ENCODE results near the gene PABPN1. TPM values are rescaled to one million over a fixed set of nuclear protein-coding genes. Genes with fewer than 3 reads are reported as not detected.

Gene PABPN1
- total and polyA plus RNA-seq, 2 of the 13 experiments (the other 11 are each of a cell fraction or from before 2014, with no cell fraction given), result 233 to 524 TPM

DNA sequence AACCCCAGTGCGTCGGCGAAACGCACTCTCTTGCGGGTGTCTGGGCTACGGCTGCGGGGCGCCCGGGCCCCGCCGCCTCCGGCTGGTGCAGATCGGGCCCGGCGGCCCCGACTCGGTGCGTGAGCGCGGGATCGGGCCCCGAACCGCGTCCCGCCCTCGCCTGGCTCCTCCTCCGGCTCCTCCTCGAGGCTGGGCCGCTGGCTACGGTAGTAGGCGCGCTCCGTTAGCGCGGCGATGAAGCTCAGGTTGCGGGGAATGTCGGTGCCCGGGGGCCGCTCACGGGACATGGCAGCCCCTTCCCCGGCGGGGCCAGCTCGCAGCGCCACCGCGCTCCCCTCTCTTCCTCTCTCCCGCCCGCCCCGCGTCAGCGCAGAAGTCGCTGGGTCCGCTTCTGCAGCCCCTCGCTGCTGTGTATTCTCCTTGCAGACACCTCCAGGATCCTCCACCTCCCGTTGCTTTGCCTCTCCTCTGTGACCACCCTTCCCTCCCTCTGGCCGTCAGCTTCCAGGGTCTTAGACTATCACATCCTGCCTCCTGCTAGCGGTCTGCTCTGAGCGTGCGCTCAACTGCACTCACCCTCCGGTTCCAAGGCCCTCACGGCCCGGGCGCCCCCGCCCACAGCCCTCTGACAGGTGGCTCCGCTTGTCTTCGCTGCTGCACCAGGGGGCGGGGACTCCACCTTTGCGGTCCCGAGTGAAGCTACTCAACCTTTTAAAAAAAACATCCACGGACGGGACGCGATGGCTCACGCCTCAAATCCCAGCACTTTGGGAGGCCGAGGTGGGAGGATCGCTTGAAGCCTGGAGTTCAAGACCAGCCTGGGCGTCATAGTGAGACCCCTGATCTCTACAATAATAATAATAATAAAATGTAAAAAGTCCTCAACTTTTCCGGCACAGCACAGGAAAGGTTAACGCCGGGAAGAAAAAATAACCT, 18.7 kb upstream of the PABPN1 start, which contains the start of gene PPP1R3E (continued):
- TF ChIP-seq, protein P1, sequence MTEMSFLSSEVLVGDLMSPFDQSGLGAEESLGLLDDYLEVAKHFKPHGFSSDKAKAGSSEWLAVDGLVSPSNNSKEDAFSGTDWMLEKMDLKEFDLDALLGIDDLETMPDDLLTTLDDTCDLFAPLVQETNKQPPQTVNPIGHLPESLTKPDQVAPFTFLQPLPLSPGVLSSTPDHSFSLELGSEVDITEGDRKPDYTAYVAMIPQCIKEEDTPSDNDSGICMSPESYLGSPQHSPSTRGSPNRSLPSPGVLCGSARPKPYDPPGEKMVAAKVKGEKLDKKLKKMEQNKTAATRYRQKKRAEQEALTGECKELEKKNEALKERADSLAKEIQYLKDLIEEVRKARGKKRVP (CRISPR knock-in tag; IDR thresholded peaks at IDR 0.05), result no peak
- TF ChIP-seq, protein P2, sequence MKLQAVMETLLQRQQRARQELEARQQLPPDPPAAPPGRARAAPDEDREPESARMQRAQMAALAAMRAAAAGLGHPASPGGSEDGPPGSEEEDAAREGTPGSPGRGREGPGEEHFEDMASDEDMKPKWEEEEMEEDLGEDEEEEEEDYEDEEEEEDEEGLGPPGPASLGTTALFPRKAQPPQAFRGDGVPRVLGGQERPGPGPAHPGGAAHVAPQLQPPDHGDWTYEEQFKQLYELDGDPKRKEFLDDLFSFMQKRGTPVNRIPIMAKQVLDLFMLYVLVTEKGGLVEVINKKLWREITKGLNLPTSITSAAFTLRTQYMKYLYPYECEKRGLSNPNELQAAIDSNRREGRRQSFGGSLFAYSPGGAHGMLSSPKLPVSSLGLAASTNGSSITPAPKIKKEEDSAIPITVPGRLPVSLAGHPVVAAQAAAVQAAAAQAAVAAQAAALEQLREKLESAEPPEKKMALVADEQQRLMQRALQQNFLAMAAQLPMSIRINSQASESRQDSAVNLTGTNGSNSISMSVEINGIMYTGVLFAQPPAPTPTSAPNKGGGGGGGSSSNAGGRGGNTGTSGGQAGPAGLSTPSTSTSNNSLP (IDR thresholded peaks at IDR 0.05; ENCODE audit: low read depth, low read length), result 0 out of 2 replicates have a peak, but pooled peaks have one; percentile 11
- no peak for TF ChIP-seq ZNF326 (CRISPR knock-in tag; IDR thresholded peaks at IDR 0.05; ENCODE audit: borderline replicate concordance)
- TF ChIP-seq TCF7L2 (IDR thresholded peaks at IDR 0.05; ENCODE audit: low read depth, low read length), result no peak
- TF ChIP-seq ZNF460 (CRISPR knock-in tag; IDR thresholded peaks at IDR 0.05; ENCODE audit: borderline replicate concordance), result no peak
- TF ChIP-seq ZNF558 (CRISPR knock-in tag; IDR thresholded peaks at IDR 0.05; ENCODE audit: borderline replicate concordance), result no peak
- TF ChIP-seq, protein P3, sequence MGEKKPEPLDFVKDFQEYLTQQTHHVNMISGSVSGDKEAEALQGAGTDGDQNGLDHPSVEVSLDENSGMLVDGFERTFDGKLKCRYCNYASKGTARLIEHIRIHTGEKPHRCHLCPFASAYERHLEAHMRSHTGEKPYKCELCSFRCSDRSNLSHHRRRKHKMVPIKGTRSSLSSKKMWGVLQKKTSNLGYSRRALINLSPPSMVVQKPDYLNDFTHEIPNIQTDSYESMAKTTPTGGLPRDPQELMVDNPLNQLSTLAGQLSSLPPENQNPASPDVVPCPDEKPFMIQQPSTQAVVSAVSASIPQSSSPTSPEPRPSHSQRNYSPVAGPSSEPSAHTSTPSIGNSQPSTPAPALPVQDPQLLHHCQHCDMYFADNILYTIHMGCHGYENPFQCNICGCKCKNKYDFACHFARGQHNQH (CRISPR knock-in tag; IDR thresholded peaks at IDR 0.05), result peak; percentile 75
- TF ChIP-seq, protein P4, sequence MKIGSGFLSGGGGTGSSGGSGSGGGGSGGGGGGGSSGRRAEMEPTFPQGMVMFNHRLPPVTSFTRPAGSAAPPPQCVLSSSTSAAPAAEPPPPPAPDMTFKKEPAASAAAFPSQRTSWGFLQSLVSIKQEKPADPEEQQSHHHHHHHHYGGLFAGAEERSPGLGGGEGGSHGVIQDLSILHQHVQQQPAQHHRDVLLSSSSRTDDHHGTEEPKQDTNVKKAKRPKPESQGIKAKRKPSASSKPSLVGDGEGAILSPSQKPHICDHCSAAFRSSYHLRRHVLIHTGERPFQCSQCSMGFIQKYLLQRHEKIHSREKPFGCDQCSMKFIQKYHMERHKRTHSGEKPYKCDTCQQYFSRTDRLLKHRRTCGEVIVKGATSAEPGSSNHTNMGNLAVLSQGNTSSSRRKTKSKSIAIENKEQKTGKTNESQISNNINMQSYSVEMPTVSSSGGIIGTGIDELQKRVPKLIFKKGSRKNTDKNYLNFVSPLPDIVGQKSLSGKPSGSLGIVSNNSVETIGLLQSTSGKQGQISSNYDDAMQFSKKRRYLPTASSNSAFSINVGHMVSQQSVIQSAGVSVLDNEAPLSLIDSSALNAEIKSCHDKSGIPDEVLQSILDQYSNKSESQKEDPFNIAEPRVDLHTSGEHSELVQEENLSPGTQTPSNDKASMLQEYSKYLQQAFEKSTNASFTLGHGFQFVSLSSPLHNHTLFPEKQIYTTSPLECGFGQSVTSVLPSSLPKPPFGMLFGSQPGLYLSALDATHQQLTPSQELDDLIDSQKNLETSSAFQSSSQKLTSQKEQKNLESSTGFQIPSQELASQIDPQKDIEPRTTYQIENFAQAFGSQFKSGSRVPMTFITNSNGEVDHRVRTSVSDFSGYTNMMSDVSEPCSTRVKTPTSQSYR (CRISPR knock-in tag; IDR thresholded peaks at IDR 0.05; ENCODE audit: borderline replicate concordance), result no peak; the same call in none of the 2 replicates
- TF ChIP-seq, protein P5, sequence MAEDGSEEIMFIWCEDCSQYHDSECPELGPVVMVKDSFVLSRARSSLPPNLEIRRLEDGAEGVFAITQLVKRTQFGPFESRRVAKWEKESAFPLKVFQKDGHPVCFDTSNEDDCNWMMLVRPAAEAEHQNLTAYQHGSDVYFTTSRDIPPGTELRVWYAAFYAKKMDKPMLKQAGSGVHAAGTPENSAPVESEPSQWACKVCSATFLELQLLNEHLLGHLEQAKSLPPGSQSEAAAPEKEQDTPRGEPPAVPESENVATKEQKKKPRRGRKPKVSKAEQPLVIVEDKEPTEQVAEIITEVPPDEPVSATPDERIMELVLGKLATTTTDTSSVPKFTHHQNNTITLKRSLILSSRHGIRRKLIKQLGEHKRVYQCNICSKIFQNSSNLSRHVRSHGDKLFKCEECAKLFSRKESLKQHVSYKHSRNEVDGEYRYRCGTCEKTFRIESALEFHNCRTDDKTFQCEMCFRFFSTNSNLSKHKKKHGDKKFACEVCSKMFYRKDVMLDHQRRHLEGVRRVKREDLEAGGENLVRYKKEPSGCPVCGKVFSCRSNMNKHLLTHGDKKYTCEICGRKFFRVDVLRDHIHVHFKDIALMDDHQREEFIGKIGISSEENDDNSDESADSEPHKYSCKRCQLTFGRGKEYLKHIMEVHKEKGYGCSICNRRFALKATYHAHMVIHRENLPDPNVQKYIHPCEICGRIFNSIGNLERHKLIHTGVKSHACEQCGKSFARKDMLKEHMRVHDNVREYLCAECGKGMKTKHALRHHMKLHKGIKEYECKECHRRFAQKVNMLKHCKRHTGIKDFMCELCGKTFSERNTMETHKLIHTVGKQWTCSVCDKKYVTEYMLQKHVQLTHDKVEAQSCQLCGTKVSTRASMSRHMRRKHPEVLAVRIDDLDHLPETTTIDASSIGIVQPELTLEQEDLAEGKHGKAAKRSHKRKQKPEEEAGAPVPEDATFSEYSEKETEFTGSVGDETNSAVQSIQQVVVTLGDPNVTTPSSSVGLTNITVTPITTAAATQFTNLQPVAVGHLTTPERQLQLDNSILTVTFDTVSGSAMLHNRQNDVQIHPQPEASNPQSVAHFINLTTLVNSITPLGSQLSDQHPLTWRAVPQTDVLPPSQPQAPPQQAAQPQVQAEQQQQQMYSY (CRISPR knock-in tag; IDR thresholded peaks at IDR 0.05), result no peak
- no peak for TF ChIP-seq SRY (CRISPR knock-in tag; IDR thresholded peaks at IDR 0.05)
- TF ChIP-seq MTF2 (CRISPR knock-in tag; IDR thresholded peaks at IDR 0.05; ENCODE audit: borderline replicate concordance), result no peak
- TF ChIP-seq PAWR (CRISPR knock-in tag; IDR thresholded peaks at IDR 0.05; ENCODE audit: borderline replicate concordance), result no peak
- TF ChIP-seq ZNF556 (CRISPR knock-in tag; IDR thresholded peaks at IDR 0.05; ENCODE audit: borderline replicate concordance), result no peak
- TF ChIP-seq, protein P6, sequence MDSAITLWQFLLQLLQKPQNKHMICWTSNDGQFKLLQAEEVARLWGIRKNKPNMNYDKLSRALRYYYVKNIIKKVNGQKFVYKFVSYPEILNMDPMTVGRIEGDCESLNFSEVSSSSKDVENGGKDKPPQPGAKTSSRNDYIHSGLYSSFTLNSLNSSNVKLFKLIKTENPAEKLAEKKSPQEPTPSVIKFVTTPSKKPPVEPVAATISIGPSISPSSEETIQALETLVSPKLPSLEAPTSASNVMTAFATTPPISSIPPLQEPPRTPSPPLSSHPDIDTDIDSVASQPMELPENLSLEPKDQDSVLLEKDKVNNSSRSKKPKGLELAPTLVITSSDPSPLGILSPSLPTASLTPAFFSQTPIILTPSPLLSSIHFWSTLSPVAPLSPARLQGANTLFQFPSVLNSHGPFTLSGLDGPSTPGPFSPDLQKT (CRISPR knock-in tag; IDR thresholded peaks at IDR 0.05; ENCODE audit: borderline replicate concordance), result no peak
